GM23338 (cell line): Measurements from ENCODE around the gene PSORS1C2.

Experiments
- CREB1 ChIP-seq: fragments of 250-450 bp; sonication (Bioruptor Pico); IDR thresholded peaks from 2 replicates; pipeline ENCODE4 v1.5.0; 2020; ENCODE audit warnings: low read depth, mild to moderate bottlenecking, moderate library complexity
- CTCF ChIP-seq, 2 experiments: fragments of 200-600 bp in 1 of 2; sonication (generic) in 1 of 2; conservative IDR thresholded peaks; 2 replicates each; pipeline versions ENCODE4 v1.5.1 to v1.6.1; 2016 to 2017; ENCODE audit warnings: antibody characterized with exemption in 2 of 2, low read depth in 2 of 2, mild to moderate bottlenecking in 2 of 2, moderate library complexity in 1 of 2
- ETS1 ChIP-seq: IDR thresholded peaks from 2 replicates; pipeline ENCODE4 v1.6.1; 2016; ENCODE audit warnings: antibody characterized with exemption
- EZH2 ChIP-seq: fragments of 200-600 bp; sonication (generic); IDR thresholded peaks from one replicate; pipeline ENCODE4 v1.8.0; 2017; ENCODE audit warnings: antibody characterized with exemption, mild to moderate bottlenecking, low read depth; ENCODE audit not compliant: unreplicated experiment
- EZH2phosphoT487 ChIP-seq: fragments of 200-600 bp; sonication (generic); IDR thresholded peaks from one replicate; pipeline ENCODE4 v1.8.1; 2018; ENCODE audit warnings: antibody characterized with exemption; ENCODE audit not compliant: unreplicated experiment
- JUNB ChIP-seq: IDR thresholded peaks from one replicate; pipeline ENCODE4 v1.6.1; 2016; ENCODE audit warnings: antibody characterized with exemption; ENCODE audit not compliant: unreplicated experiment
- NANOG ChIP-seq: IDR thresholded peaks from 2 replicates; pipeline ENCODE4 v1.6.1; 2016; ENCODE audit warnings: antibody characterized with exemption, borderline replicate concordance
- POLR2AphosphoS5 ChIP-seq: IDR thresholded peaks from 2 replicates; pipeline ENCODE4 v1.6.1; 2016; ENCODE audit warnings: antibody characterized with exemption, low read depth
- REST ChIP-seq: IDR thresholded peaks from one replicate; pipeline ENCODE4 v1.6.1; 2018; ENCODE audit warnings: antibody characterized with exemption; ENCODE audit not compliant: unreplicated experiment
- ZNF114 ChIP-seq: fragments of 250-450 bp; sonication (Bioruptor Pico); IDR thresholded peaks from 2 replicates; pipeline ENCODE4 v1.5.0; 2020; ENCODE audit warnings: mild to moderate bottlenecking, moderate library complexity

- TF ChIP-seq CTCF (conservative IDR thresholded peaks at IDR 0.05; ENCODE audit: low read depth in 2 of 2) (no peak), POLR2AphosphoS5 (no peak), EZH2 (no peak), REST (no peak), EZH2phosphoT487 (no peak), CREB1 (no peak), ZNF114 (CRISPR knock-in tag) (no peak), ETS1 (no peak), JUNB (no peak), NANOG (no peak)
These were observed 29.7 kb upstream of the PSORS1C2 start for GRCh38 chr6:31168606-31169005.
